Stimulated activated CD8-positive, alpha-beta memory T cell treated with anti-CD3 and anti-CD28 coated beads, Interleukin-7, amount 100 ng/mL, for 24 hours (primary cell): Measurements from ENCODE around the gene NLGN3.

ENCODE experiments used
- DNase-seq: peaks from one replicate; pipeline ENCODE4 v3.0.0-alpha.2; 2020; ENCODE audit warnings: low read depth

Gene NLGN3

DNA sequence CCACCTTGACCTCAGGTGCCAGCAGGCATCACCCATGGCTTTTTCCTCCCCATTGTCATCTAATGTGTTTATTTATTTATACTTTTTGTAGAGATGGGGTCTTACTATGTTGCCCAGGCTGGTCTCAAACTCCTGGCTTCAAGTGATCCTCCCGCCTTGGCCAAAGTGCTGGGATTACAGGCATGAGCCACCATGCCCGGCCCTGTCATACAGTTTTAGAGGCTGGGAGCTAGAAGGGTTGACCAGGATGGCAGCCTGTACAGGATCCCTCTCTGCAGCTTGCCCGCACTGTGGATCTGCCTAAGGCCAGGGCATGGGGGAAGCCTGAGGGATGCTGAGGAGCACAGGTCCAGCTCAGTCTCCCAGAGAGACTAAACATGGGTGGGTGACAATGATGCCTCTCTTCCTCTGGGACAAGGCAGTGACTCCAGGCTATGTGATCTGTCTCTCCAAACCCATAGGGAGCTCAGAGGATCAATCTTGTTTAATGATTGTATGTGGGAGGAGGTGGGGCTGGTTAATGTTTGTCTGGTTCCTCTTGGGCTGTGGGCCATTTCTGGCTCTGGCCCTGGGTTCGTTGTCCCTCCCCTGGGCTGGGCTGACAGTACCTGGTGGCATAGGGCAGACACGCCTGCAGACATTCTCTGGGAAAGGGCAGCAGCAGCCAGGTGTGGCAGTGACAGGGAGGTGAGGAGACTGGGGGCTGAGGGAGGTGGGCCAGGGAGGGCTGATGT is 70.1 kb downstream of the NLGN3 start:
- DNase-seq: no peak

DNA sequence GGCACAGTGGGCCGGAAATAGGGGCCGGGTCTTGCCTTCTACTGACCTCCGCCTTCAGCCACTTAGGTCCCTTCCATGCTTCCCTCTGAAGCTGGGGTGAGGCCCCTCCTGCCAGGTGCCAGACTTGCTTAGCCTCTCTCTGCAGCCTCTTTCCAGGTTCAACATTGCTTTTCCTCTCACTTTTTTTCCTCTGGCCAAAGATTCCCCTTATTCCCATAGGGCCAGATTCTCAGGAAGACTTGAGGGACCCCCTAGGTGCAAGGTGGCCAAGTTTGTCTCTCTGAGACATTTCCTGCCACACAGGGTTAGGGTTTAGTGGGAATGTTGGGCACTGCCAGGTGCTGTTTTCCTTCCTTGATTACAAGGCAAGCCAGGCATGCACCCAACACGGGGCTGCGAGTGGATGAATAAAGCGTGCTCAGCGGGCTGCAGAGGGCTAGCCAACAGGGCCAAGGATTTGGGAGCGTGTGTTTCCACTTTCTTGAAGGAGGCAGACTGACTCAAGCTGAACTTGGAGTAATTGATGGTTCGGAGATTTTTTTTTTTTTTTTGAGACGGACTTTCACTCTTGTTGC is 70.8 kb downstream of the NLGN3 start:
- no peak for DNase-seq

DNA sequence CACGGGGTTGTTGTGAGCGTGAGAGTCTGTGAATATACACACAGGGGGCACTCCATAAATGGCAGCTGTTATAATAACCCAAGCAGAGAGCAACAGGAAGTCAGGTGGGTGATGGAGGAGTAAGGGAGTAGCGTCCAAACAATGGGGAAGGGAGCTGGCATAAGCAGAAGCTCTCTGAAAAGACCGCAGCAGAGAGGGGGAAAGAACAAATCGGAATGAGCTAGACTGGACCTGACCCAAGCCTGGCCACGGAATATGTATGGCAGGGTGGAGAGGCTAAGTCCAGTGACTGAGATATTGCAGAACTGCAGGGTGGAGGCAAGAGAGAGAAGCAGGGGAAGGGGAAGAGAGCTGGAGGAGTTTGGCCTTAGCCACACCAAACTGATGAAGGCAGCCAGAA is 71.8 kb downstream of the NLGN3 start:
- DNase-seq: no peak

DNA sequence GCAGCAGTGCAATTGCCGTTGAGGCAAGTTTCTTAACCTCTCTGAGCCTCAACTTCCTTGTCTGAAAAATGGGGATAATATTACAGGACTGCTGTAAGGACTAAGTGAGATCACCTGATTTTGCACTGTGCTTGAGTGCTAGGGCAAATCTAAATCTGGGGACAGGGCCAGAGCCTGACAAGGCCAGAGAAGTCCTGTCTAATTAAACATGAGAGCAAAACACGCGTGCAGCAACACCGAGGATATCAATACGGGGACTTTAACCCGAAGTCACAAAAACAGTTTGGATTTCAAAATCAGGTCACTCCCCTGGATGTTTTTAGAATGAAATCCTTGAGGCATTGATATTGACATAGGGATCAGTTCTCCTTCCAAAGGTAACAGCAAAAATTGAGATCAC is 72.7 kb downstream of the NLGN3 start:
- no peak for DNase-seq
